ENCODE results near the gene ATP1A3. TPM values are rescaled to one million over a fixed set of nuclear protein-coding genes. Genes with fewer than 3 reads are reported as not detected.

The ATP1A3 gene
- total RNA-seq, result 0.52 and 0.65 TPM in 2 replicates

GRCh38 chr19:41993612-41994483, at the start of gene ATP1A3:
Gene ATP1A3, minus strand, starts transcription at chr19:41994230. Its CDS starts 154 bp downstream, at chr19:41994076.

GRCh38 chr19:41959056-41960053, 34.7 kb downstream of the ATP1A3 start, which contains the start of gene RABAC1:
Gene RABAC1, minus strand, starts transcription at chr19:41959321. Its CDS starts 29 bp downstream, at chr19:41959292.

GRCh38 chr19:41928221-41928683, 65.8 kb downstream of the ATP1A3 start, which contains the start of gene ERFL:
Gene ERFL, minus strand, starts transcription at chr19:41928449. Its CDS starts 15,530 bp downstream, at chr19:41912919.

Other genes starting within 250 kb of the ATP1A3 start
- not detected in 2 replicates for gene CEACAM6, start 238.7 kb downstream of the ATP1A3 start, total RNA-seq
- not detected in 2 replicates for gene CEACAM3, start 197.6 kb downstream of the ATP1A3 start, total RNA-seq
- gene LYPD4, start 149.5 kb downstream of the ATP1A3 start, total RNA-seq, result not detected in 2 replicates
- gene DMRTC2, start 149.2 kb downstream of the ATP1A3 start, total RNA-seq, result not detected in 2 replicates
- 776 and 788 TPM in 2 replicates for gene RPS19, start 134.0 kb downstream of the ATP1A3 start, total RNA-seq
- not detected in 2 replicates for gene CD79A, start 117.0 kb downstream of the ATP1A3 start, total RNA-seq
- gene ARHGEF1, start 111.0 kb downstream of the ATP1A3 start, total RNA-seq, result 27.0 and 28.2 TPM in 2 replicates
- 0.11 TPM in 1 of 2 replicates, not detected in the other for gene ERFL, start 65.8 kb downstream of the ATP1A3 start, total RNA-seq
- gene RABAC1, start 34.9 kb downstream of the ATP1A3 start, total RNA-seq, result 95.6 and 100 TPM in 2 replicates
- 0.22 and 0.26 TPM in 2 replicates for gene GRIK5, start 76.0 kb upstream of the ATP1A3 start, total RNA-seq
- 11.0 and 13.8 TPM in 2 replicates for gene ZNF574, start 81.9 kb upstream of the ATP1A3 start, total RNA-seq
- gene POU2F2, start 138.2 kb upstream of the ATP1A3 start, total RNA-seq, result 0.39 and 0.65 TPM in 2 replicates
- 16.5 and 17.9 TPM in 2 replicates for gene DEDD2, start 223.4 kb upstream of the ATP1A3 start, total RNA-seq
- gene ZNF526, start 226.1 kb upstream of the ATP1A3 start, total RNA-seq, result 11.4 and 13.3 TPM in 2 replicates
- gene GSK3A, start 248.4 kb upstream of the ATP1A3 start, total RNA-seq, result 14.4 and 15.0 TPM in 2 replicates

Measured in articular chondrocyte of knee joint (primary cell).